Erythroblast (primary cell): ENCODE results near the gene KREMEN2.
A peak's percentile ranks its signal among the peaks of the same experiment; 100 is the strongest.

ENCODE experiments used
- DNase-seq, 2 experiments: peaks; one replicate each; lab custom pipeline; 2025; lab: John Stamatoyannopoulos, UW
- GATA1 ChIP-seq: IDR thresholded peaks from 2 replicates; pipeline ENCODE4 v1.6.1; 2011; ENCODE audit warnings: low read depth, mild to moderate bottlenecking, control low read depth, low read length, moderate library complexity
- POLR2A ChIP-seq: IDR thresholded peaks from 2 replicates; pipeline ENCODE4 v1.6.1; 2011; ENCODE audit warnings: mild to moderate bottlenecking, low read length

The KREMEN2 gene

DNA sequence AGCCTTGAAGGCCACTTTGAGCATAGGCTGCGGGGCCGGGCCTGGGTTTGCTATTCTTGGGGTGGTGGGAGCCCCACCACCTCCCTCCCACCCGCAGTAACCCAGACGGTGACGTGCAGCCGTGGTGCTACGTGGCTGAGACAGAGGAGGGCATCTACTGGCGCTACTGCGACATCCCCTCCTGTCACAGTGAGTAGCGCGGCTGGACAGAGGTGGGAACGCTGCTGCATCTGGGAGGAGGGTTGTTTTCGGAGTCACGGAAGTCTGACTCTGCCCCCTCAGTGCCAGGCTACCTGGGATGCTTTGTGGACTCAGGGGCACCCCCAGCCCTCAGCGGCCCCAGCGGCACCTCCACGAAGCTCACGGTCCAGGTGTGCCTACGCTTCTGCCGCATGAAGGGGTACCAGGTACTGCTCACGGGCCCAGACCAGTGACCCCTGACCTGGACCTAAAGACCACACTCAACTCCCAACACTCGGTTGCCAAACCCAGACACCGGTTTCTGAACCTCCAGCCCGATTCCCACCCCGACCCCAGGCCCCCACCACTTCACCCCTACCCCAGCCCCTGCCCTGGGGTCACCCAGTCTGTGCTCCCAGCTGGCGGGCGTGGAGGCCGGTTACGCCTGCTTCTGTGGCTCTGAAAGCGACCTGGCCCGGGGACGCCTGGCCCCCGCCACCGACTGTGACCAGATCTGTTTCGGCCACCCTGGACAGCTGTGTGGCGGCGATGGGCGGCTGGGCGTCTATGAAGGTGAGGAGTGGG is 2.1 kb downstream of the KREMEN2 start:
- TF ChIP-seq POLR2A = no peak
- TF ChIP-seq GATA1 = no peak
- DNase-seq = no peak

DNA sequence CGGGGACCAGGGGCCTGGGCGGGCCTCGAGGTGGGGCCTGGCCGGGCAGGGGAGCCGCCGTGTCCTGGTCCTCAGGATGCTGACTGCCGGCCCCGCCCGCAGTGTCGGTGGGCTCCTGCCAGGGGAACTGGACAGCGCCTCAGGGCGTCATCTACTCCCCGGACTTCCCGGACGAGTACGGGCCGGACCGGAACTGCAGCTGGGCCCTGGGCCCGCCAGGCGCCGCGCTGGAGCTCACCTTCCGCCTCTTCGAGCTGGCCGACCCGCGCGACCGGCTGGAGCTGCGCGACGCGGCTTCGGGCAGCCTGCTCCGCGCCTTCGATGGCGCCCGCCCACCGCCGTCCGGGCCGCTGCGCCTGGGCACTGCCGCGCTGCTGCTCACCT is 2.7 kb downstream of the KREMEN2 start:
- peak in 1 of 2 experiments; percentile 27 for DNase-seq
- TF ChIP-seq POLR2A = no peak
- no peak for TF ChIP-seq GATA1

DNA sequence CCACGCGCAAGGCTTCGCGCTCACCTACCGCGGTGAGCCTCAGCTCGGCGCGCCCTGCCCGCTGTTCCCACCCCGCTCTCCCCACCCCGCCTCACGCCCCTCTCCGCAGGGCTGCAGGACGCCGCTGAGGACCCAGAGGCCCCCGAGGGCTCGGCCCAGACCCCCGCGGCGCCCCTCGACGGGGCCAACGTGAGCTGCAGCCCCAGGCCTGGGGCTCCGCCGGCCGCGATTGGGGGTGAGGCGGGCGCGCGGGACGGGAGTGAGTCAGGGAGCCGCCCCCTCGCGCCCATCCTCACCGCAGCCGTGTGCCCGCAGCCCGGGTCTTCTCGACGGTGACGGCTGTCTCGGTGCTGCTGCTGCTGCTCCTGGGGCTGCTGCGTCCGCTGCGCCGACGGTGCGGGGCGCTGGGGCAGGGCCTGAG is 3.1 kb downstream of the KREMEN2 start:
- TF ChIP-seq POLR2A = no peak
- TF ChIP-seq GATA1 = no peak
- DNase-seq = no peak

DNA sequence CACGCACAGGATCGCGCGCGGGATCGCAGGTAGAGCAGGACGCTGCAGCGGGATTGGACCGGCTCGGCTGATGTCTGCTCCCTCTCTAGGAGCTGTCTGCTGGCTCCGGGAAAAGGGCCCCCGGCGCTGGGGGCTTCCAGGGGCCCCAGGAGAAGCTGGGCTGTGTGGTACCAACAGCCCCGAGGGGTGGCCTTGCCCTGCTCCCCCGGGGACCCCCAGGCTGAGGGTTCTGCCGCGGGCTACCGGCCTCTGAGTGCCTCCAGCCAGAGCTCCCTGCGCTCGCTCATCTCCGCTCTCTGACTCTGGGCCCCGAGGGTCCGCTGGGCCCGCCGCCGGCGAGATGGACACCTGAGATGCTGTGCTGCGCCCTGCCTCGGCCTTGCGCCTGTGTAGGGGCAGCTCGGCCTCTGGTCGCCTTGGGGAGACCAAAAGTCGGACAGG is 3.7 kb downstream of the KREMEN2 start:
- TF ChIP-seq POLR2A (no peak), GATA1 (no peak)
- DNase-seq = no peak

DNA sequence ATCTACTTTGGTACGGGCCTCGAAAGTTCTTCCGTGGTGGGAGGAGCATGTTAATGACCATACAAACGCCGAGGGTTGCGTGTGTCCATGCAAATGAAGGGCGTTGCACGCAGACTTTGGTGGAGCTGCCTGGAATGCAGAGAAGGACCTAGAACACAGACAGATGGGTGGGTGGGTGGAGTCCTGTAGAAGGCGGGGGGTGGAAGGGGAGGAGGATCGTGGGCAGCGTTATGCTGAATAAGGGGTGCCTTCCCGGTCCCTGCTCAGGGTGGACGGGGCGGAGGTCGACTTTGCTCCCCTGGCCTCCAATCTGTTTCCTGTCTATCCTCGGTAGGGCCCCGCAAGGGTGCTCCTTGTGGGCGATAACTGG is 4.3 kb downstream of the KREMEN2 start:
- TF ChIP-seq GATA1 = no peak
- no peak for TF ChIP-seq POLR2A
- peak; percentile 58 to 63 for DNase-seq

DNA sequence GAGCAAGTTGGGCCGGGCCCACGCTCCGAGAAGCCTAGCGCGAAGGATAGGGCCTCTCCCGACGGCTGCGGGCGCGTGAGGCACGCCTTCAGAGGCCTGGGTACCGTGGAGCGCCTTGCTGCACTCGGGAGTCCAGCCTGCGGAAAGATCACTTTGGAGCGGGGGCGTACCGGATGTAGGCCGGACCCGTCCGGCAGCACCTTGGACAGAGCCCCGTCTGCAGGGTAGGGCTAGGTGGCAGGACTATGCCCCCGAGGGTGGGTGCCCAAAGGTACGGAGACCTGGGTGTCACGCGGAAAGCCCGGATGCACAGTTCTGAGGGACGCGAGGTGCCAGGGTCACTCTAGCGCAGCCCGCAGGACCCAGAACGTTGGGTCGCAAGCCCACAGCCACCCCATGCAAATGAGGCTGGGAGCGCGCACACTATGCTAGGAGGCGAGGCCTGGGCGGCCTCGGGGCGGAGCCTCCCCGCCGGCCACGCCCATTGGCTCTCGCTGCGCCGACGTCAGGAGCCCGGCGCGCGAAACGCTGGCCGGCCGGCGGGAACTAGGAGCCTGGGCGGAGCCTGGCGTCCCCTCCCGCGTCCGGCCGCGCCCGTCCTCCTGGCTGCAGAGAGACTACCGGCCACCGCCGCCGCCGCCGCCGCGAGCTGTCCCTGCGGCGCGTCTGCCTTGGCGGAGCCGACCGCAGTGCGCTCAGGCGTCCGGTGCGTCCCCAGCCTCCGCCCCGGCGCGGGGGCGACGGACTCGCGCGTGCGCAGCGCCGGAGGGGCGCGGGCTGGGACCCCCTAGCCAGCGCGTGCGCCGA is 4.9 kb downstream of the KREMEN2 start, which contains the start of gene PAQR4:
Gene PAQR4 (plus strand): TSS at position 611 of the 807 bp plus-strand sequence. CDS start 327 bp downstream, outside the sequence.
- DNase-seq = peak; percentile 93 to 95
- TF ChIP-seq GATA1 = no peak
- TF ChIP-seq POLR2A = no peak

DNA sequence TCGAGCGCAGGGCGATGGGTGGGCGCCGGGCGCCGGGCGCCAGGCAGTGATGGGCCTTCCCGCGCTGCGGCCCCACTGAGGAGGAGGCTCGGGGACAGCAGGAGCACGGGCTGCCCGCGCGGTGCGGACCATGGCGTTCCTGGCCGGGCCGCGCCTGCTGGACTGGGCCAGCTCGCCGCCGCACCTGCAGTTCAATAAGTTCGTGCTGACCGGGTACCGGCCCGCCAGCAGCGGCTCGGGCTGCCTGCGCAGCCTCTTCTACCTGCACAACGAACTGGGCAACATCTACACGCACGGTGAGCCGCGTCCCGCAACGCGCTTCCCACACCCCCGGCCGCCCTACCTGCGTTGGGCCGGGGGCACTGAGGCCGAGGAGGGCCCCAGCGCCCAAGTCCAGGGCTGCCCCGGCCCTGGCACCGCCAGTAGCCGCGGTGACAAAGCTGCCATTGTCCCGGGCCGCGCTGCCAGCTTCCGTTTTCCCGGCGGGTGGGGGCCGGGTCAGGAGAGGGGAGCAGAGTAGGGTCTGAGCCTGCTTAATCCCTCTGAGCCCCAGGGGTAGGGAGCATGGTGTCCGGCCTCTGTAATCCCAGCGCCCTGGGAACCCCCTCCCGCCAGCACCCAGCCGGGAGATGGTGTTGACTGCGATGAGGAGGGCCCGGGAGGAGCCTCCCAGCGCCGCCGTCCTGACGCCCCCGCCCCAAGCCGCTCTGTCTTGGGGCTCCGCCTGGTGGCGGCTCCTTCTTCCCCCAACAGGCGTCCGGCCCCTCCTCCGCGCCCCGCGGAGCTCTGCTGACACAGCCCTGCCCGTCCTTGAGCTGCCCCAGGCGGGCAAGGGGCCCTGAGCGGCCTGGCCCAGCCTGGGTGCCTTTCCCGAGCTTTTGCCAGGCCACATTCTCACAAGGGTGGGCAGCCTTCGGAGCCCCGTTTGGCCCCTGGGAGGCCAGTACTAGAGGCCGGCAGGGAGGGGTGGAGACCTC is 5.8 kb downstream of the KREMEN2 start:
- TF ChIP-seq GATA1 = no peak
- TF ChIP-seq POLR2A = peak; percentile 55
- DNase-seq = peak; percentile 87 to 90

DNA sequence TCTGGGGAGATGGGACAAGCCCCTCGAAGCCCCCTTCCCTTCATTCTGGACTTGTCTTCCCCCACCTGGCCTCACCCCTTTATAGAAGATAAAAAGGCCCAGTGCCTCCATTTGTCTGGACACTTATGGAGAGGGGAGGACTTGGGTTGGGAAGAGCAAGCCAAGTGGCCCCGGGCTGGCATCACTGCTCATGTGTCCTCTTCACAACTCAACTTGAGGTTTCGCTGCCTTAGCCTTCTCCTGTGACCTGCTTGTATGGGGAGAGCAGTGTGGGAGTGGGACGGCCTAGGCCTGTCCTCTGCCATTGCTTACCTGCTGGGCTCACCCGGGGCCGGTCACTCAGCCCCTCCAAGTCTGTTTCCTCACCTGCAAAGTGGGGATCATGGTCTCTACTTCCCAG is 6.5 kb downstream of the KREMEN2 start:
- TF ChIP-seq POLR2A (peak; percentile 11), GATA1 (no peak)
- peak; percentile 40 to 58 for DNase-seq

DNA sequence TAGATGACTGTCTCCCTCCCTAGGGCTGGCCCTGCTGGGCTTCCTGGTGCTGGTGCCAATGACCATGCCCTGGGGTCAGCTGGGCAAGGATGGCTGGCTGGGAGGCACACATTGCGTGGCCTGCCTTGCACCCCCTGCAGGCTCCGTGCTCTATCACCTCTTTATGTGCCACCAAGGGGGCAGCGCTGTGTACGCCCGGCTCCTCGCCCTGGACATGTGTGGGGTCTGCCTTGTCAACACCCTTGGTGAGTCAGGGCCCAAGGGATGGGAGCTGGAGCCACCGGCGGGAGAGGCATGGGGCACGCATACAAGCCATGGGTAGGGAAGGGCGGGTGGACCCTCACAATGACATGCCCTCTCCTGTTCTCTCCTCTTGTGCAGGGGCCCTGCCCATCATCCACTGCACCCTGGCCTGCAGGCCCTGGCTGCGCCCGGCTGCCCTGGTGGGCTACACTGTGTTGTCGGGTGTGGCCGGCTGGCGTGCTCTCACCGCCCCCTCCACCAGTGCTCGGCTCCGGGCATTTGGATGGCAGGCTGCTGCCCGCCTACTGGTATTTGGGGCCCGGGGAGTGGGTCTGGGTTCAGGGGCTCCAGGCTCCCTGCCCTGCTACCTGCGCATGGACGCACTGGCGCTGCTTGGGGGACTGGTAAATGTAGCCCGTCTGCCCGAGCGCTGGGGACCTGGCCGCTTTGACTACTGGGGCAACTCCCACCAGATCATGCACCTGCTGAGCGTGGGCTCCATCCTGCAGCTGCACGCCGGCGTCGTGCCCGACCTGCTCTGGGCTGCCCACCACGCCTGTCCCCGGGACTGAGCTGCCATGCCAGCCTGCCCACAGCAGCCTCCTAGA is 7.3 kb downstream of the KREMEN2 start:
- DNase-seq = no peak
- TF ChIP-seq GATA1 = no peak
- peak; percentile 6 for TF ChIP-seq POLR2A

DNA sequence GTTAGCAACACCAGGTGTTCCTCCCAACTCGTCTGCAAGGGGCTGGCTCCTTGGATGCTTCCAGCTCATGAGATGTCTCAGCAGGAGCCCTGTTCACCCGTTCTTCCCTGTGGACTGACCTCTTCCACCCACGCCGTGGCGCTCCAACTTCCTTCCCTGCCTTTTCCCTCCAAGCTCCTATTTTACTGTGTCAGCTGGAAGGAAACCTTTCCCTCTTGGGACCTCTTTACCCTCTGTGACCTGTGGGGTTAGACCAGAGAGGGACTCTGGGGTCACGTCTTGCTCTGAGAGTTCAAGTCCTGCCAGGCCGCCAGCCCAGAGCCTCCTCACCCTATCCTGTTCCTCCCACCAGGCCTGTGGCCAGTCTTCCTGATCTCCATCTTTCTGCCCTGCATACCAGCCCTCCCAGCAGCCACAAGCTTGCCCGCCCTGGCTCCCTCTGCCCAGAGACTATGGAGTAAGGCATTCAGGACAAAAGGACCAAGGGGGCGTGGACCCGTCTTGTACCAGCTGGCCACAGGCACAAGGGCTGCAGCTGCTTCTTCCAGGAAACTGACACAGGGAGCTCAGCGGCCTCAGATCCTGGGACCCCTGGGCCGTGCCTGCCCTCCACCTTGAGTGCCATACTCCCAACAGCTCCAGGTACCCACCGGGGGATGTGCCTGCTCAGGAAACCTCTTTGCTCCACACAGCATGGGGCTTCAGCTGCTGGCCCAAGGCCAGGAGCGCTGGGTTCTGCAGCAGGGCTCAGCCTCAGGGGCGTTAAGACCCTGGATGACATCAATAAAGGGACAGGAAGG is 8.1 kb downstream of the KREMEN2 start:
- no peak for TF ChIP-seq POLR2A
- TF ChIP-seq GATA1 = no peak
- DNase-seq = no peak

DNA sequence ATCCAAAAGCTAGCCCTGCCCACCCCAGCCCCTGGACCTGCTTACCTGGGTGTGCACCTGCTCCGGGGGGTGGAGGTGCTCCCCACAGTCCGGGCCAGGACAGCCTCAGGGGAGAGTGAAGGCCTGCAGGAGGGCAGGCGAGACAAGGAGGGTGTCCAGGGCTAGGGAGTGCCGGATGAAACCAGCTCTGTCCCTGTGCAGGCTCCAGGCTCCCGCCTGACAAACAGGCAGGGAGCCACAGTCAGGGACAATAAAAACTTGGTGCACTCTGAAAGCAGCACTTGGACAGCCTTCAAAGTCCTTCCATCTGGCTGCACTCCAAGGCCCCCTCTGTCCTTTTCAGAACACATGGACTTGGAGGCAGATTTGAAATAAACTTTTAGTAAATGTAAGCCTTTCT is 9.0 kb downstream of the KREMEN2 start:
- no peak for TF ChIP-seq POLR2A

DNA sequence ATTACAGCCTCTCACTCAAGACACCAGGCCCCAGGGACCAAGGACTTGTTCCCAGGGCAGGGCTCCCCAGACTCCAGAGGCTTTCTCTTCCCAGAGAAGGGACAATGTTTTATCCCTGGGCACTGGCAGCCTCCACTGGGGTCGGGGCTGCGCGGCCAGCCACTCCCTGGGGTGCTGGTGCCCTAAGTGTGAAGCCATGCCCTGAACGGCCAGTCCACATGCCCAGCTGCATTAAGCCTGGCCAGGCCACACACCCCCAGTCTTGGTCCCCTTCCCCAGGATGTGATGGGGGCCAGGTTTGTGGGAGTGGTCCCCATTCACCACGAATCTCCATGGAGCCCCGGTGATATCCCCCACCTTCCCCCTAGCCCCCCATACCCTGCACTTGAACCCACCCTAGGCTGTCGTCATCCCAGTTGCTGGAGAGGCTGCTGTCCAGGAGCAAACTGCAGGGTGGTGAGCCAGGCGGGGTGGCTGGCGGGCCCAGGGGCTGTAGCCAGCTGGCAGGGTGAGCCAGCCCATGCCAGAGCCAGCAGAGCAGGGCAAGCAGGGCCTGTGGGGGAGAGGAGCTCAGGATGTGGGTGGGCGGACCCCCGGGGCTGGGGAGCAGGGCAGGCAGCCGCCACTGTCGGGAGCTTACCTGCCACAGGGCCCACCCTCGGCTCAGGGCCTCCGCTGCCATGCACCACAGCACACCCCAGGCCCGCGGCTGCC is 9.7 kb downstream of the KREMEN2 start:
- DNase-seq = no peak
- TF ChIP-seq POLR2A = no peak
- TF ChIP-seq GATA1 = no peak

More for the DNA sequence above, 9.0 kb downstream of the KREMEN2 start:
- DNase-seq = no peak
